K562 (cell line): ENCODE results near the gene NBPF20. TPM values are rescaled to one million over a fixed set of nuclear protein-coding genes. Genes with fewer than 3 reads are reported as not detected.
A peak's percentile ranks its signal among the peaks of the same experiment; 100 is the strongest.

Experiments used
- ARID4B ChIP-seq: sonication (generic); formaldehyde crosslinking; IDR thresholded peaks from 2 replicates; pipeline ENCODE4 v1.8.0; 2022; ENCODE audit warnings: mild to moderate bottlenecking, missing genetic modification reagents
- ASH1L ChIP-seq: fragments of 450-650 bp; IDR thresholded peaks from 2 replicates; pipeline ENCODE4 v1.6.1; 2018; ENCODE audit warnings: borderline replicate concordance, mild to moderate bottlenecking, low read depth; ENCODE audit not compliant: partially characterized antibody
- ATF7 ChIP-seq: fragments of 450-650 bp; IDR thresholded peaks from 2 replicates; pipeline ENCODE4 v1.7.1; 2014; ENCODE audit warnings: mild to moderate bottlenecking, moderate library complexity
- EP400 ChIP-seq: fragments of 450-650 bp; IDR thresholded peaks from 2 replicates; pipeline ENCODE4 v1.6.1; 2017; ENCODE audit warnings: antibody characterized with exemption, mild to moderate bottlenecking, moderate library complexity
- FIP1L1 ChIP-seq: fragments of 200-400 bp; formaldehyde crosslinking; IDR thresholded peaks from 2 replicates; pipeline ENCODE4 v1.6.1; 2018; ENCODE audit warnings: mild to moderate bottlenecking, low read depth, low read length; ENCODE audit not compliant: poor library complexity, severe bottlenecking
- FOXK1 ChIP-seq: sonication (generic); formaldehyde crosslinking; IDR thresholded peaks from 2 replicates; pipeline ENCODE4 v1.8.0; 2022; ENCODE audit warnings: missing genetic modification reagents, mild to moderate bottlenecking, borderline replicate concordance
- HCFC1 ChIP-seq: IDR thresholded peaks from 2 replicates; pipeline ENCODE4 v1.6.1; 2012; ENCODE audit warnings: low read depth, low read length, improper control_type of control experiment
- HDAC1 ChIP-seq, 2 experiments: fragments of 450-650 bp; IDR thresholded peaks; 2 replicates each; pipeline ENCODE4 v1.6.1; 2016 to 2017; ENCODE audit warnings: inconsistent platforms in 1 of 2, mild to moderate bottlenecking in 1 of 2, moderate library complexity in 1 of 2
- MEIS2 ChIP-seq: fragments of 450-650 bp; IDR thresholded peaks from 2 replicates; pipeline ENCODE4 v1.6.1; 2014; ENCODE audit warnings: mild to moderate bottlenecking; ENCODE audit not compliant: partially characterized antibody
- NUFIP1 ChIP-seq: fragments of 450-650 bp; IDR thresholded peaks from 2 replicates; pipeline ENCODE4 v1.6.1; 2018; ENCODE audit not compliant: partially characterized antibody
- PML ChIP-seq: IDR thresholded peaks from 2 replicates; pipeline ENCODE4 v1.6.1; 2012; ENCODE audit warnings: low read length, inconsistent platforms
- RAD21 ChIP-seq, 2 experiments: fragments of 250-450 bp in 1 of 2; fragments of 450-650 bp in 1 of 2; sonication (Bioruptor Pico) in 1 of 2; formaldehyde crosslinking in 1 of 2; IDR thresholded peaks in 1 of 2; conservative IDR thresholded peaks in 1 of 2; 2 replicates each; pipeline versions ENCODE4 v1.4.0 to v1.8.0; 2020 to 2022; ENCODE audit warnings: mild to moderate bottlenecking in 2 of 2, moderate library complexity in 1 of 2
- RCOR1 ChIP-seq, 2 experiments: IDR thresholded peaks; 2 replicates each; pipeline ENCODE4 v1.6.1; 2012; ENCODE audit warnings: low read depth in 2 of 2, low read length in 2 of 2, borderline replicate concordance in 1 of 2, improper control_type of control experiment in 1 of 2
- RFX7 ChIP-seq: fragments of 250-450 bp; sonication (Bioruptor Pico); IDR thresholded peaks from 2 replicates; pipeline ENCODE4 v1.5.1; 2021; ENCODE audit warnings: mild to moderate bottlenecking
- ZBTB9 ChIP-seq: fragments of 450-650 bp; formaldehyde crosslinking; IDR thresholded peaks from 2 replicates; pipeline ENCODE4 v1.4.0; 2020; ENCODE audit warnings: mild to moderate bottlenecking, moderate library complexity
- ZNF347 ChIP-seq: fragments of 450-650 bp; formaldehyde crosslinking; IDR thresholded peaks from 2 replicates; pipeline ENCODE4 v1.4.0; 2020; ENCODE audit warnings: low read depth, mild to moderate bottlenecking, moderate library complexity
- ZNF444 ChIP-seq: fragments of 250-450 bp; sonication (Bioruptor Pico); IDR thresholded peaks from 2 replicates; pipeline ENCODE4 v1.4.0; 2020; ENCODE audit warnings: mild to moderate bottlenecking, moderate library complexity
- ZNF551 ChIP-seq: fragments of 250-450 bp; sonication (Bioruptor Pico); IDR thresholded peaks from 2 replicates; pipeline ENCODE4 v1.5.0; 2021; ENCODE audit warnings: mild to moderate bottlenecking, moderate library complexity
- ZNF780A ChIP-seq: fragments of 250-450 bp; sonication (Bioruptor Pico); IDR thresholded peaks from 2 replicates; pipeline ENCODE4 v1.5.0; 2021; ENCODE audit warnings: mild to moderate bottlenecking
- ZSCAN32 ChIP-seq: fragments of 450-650 bp; formaldehyde crosslinking; IDR thresholded peaks from 2 replicates; pipeline ENCODE4 v1.4.0; 2020; ENCODE audit warnings: mild to moderate bottlenecking, moderate library complexity
- polyA plus RNA-seq, 8 experiments: library from polyadenylated mRNA; depleted of rRNA in 4 of 8; stranded (reverse) in 5 of 8; unstranded in 3 of 8; fragments of >200 nt; fragmentation: Nextera tagmentation in 2 of 8; fragmentation: Illumina TruSeq in 1 of 8; extraction: Ambion mirVana in 2 of 8; extraction: Trizol in 1 of 8; gene quantifications; 2 replicates each; pipeline versions ENCODE4 v1.2.1 to v1.2.3, GENCODE V29; 2011 to 2014; ENCODE audit warnings: inconsistent platforms in 1 of 8, missing spikeins in 1 of 8
- total RNA-seq, 7 experiments: library from RNA; depleted of rRNA in 6 of 7; stranded (reverse); fragments of >200 nt in 6 of 7; fragmentation: Illumina TruSeq in 2 of 7; extraction: Trizol in 2 of 7; gene quantifications; 2 replicates each; pipeline versions ENCODE4 v1.2.1 to v1.2.3, GENCODE V29; 2011 to 2021; ENCODE audit warnings: low replicate concordance in 1 of 7
- TF ChIP-seq, protein P1 (sequence below): fragments of 450-650 bp; formaldehyde crosslinking; IDR thresholded peaks from 2 replicates; pipeline ENCODE4 v1.4.0; 2020; ENCODE audit warnings: mild to moderate bottlenecking

The NBPF20 gene
- total and polyA plus RNA-seq, 9 of the 15 experiments (the other 6 are each of a cell fraction or from before 2014, with no cell fraction given) = 0.38 to 2.7 (median 1.00) TPM

DNA sequence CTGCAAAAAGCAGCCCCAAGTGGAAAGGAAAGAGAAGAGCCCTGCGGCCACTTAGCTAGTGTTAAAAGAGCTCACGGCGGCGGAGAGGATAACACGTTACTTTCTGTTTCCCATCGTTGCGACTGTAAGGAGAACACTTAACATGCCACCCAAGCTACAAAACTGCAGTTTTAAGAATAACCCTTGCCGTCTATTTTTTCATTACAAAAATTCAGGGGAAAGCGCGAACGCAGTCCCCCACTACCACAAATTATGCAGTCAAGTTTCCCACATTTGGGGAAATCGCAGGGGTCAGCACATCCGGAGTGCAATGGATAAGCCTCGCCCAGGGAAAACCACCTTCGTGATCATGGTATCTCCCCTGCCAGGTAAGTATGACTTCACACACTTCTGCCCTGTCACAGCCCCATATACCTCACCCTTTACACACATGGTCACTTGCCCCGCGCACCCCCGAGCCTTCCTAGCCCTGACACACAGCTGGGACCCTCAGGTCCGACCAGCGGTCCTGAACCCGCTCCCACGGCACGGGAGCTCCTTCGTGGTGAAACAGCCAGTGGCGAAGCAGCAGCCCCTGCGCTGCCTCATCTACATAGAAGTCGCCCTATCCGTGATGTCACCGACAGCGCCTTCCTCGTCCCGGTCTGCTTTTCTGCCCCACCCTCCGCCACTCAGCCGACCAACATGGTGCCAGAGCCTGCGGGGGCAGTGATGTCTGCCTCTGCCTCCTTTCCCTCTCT is 40.2 kb upstream of the NBPF20 start (continued):
- TF ChIP-seq ZNF551 (CRISPR knock-in tag) (peak; percentile 89), RCOR1 (IDR thresholded peaks at IDR 0.05; ENCODE audit: borderline replicate concordance in 1 of 2, low read depth in 2 of 2, low read length in 2 of 2) (peak in 1 of 2 experiments; percentile 60; a peak in 1 of 4 replicates), ZNF780A (CRISPR knock-in tag) (peak; percentile 93), HDAC1 (IDR thresholded peaks at IDR 0.05) (peak in 1 of 2 experiments; percentile 42; a peak in 1 of 4 replicates), ARID4B (CRISPR knock-in tag) (peak; percentile 64; the same call in 1 of the 2 replicates), ZNF444 (CRISPR knock-in tag) (peak; percentile 85), RAD21 (CRISPR knock-in tag; conservative IDR thresholded peaks at IDR 0.05 in 1 of 2, IDR thresholded peaks at IDR 0.05 in 1 of 2) (peak; percentile 26 to 54; a peak in 2 of 4 replicates), EP400 (peak; percentile 57), FIP1L1 (peak; percentile 37), FOXK1 (CRISPR knock-in tag) (peak; percentile 68; the same call in 1 of the 2 replicates), ZNF347 (peak; percentile 67; the same call in 1 of the 2 replicates), HCFC1 (peak; percentile 67), PML (peak; percentile 99), RFX7 (CRISPR knock-in tag) (peak; percentile 95), NUFIP1 (peak; percentile 76), ASH1L (peak; percentile 77), ZBTB9 (CRISPR knock-in tag) (peak; percentile 94), ZSCAN32 (CRISPR knock-in tag) (peak; percentile 82), MEIS2 (peak; percentile 18), ATF7 (peak; percentile 94)
- TF ChIP-seq, protein P1, sequence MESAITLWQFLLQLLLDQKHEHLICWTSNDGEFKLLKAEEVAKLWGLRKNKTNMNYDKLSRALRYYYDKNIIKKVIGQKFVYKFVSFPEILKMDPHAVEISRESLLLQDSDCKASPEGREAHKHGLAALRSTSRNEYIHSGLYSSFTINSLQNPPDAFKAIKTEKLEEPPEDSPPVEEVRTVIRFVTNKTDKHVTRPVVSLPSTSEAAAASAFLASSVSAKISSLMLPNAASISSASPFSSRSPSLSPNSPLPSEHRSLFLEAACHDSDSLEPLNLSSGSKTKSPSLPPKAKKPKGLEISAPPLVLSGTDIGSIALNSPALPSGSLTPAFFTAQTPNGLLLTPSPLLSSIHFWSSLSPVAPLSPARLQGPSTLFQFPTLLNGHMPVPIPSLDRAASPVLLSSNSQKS (CRISPR knock-in tag) = peak; percentile 81; the same call in 1 of the 2 replicates
